Measurements from ENCODE around the gene IP6K1.
A peak's percentile ranks its signal among the peaks of the same experiment; 100 is the strongest.

The IP6K1 gene

GRCh38 chr3:49723296-49723627 is 63.1 kb downstream of the IP6K1 start:
- peak in 1 of 2 experiments; percentile 10 for DNase-seq

GRCh38 chr3:49722896-49723295 is 63.4 kb downstream of the IP6K1 start:
- DNase-seq: no peak

GRCh38 chr3:49721896-49722781 is 64.2 kb downstream of the IP6K1 start:
- no peak for DNase-seq

- no peak for DNase-seq
Observed at GRCh38 chr3:49721596-49721895, 64.8 kb downstream of the IP6K1 start.

GRCh38 chr3:49720855-49721595 is 65.3 kb downstream of the IP6K1 start:
- no peak for DNase-seq

GRCh38 chr3:49719214-49719884 is 67.0 kb downstream of the IP6K1 start, which contains the start of gene AMIGO3:
Gene AMIGO3 (minus strand): TSS chr3:49719684. CDS start chr3:49719465, 219 bp downstream.
- peak; percentile 34 to 87 for DNase-seq

GRCh38 chr3:49718858-49719213 is 67.5 kb downstream of the IP6K1 start:
- no peak for DNase-seq

- peak in 1 of 2 experiments; percentile 6 for DNase-seq
Observed at GRCh38 chr3:49717959-49718857, 68.1 kb downstream of the IP6K1 start.

GRCh38 chr3:49717211-49717958 is 69.0 kb downstream of the IP6K1 start:
- no peak for DNase-seq

- no peak for DNase-seq
Observed at GRCh38 chr3:49716691-49717210, 69.6 kb downstream of the IP6K1 start.

- DNase-seq: no peak
Observed at GRCh38 chr3:49716169-49716568, 70.2 kb downstream of the IP6K1 start.

- DNase-seq: no peak
Observed at GRCh38 chr3:49715611-49716121, 70.7 kb downstream of the IP6K1 start.

GRCh38 chr3:49714728-49715550 is 71.4 kb downstream of the IP6K1 start:
- no peak for DNase-seq

- no peak for DNase-seq
Observed at GRCh38 chr3:49713336-49714105, 72.8 kb downstream of the IP6K1 start.

GRCh38 chr3:49712631-49713317 is 73.6 kb downstream of the IP6K1 start:
- DNase-seq: no peak

GRCh38 chr3:49712166-49712565 is 74.2 kb downstream of the IP6K1 start:
- no peak for DNase-seq

GRCh38 chr3:49711489-49711888 is 74.9 kb downstream of the IP6K1 start:
- DNase-seq: no peak

GRCh38 chr3:49709852-49710251 is 76.5 kb downstream of the IP6K1 start:
- no peak for DNase-seq

- DNase-seq: no peak
Observed at GRCh38 chr3:49707113-49707480, 79.2 kb downstream of the IP6K1 start.

Measured in NCI-H187 (cell line).